Muscle of arm (tissue), 12 donors: ENCODE data around the gene RAMACL. TPM values are rescaled to one million over a fixed set of nuclear protein-coding genes. Genes with fewer than 3 reads are reported as not detected.
A peak's percentile ranks its signal among the peaks of the same experiment; 100 is the strongest.
"Not testable (repeated sequence)": the region's sequence is repeated elsewhere in the genome, so short reads cannot be mapped to it uniquely, and the experiment has no call there.

ENCODE experiments used
- DNase-seq: peaks from one replicate; pipeline ENCODE4 v3.0.0-alpha.2; 2013
- polyA plus RNA-seq, 12 donors: library from polyadenylated mRNA; unstranded; fragments of 120-200 nt; gene quantifications; one replicate each; pipeline ENCODE4 v1.2.1, GENCODE V29; 2013; ENCODE audit not compliant: insufficient read length in 12 of 12

The RAMACL gene
- polyA plus RNA-seq, 12 donors: 0.15 to 2.7 (median 0.23) TPM; not detected in 5

GRCh38 chr6:166597711-166598440, 11.4 kb upstream of the RAMACL start:
- no peak for DNase-seq

GRCh38 chr6:166596776-166597507, 10.5 kb upstream of the RAMACL start:
- no peak for DNase-seq

- DNase-seq: no peak
Observed at GRCh38 chr6:166595949-166596348, 9.5 kb upstream of the RAMACL start.

- DNase-seq: no peak
Observed at GRCh38 chr6:166595061-166595780, 8.7 kb upstream of the RAMACL start.

- no peak for DNase-seq
Observed at GRCh38 chr6:166592821-166593220, 6.3 kb upstream of the RAMACL start.

GRCh38 chr6:166591961-166592520, 5.6 kb upstream of the RAMACL start:
- no peak for DNase-seq

GRCh38 chr6:166591026-166591425, 4.5 kb upstream of the RAMACL start:
- DNase-seq: no peak

- no peak for DNase-seq
Observed at GRCh38 chr6:166589786-166590574, 3.5 kb upstream of the RAMACL start.

- no peak for DNase-seq
Observed at GRCh38 chr6:166589337-166589731, 2.9 kb upstream of the RAMACL start.

GRCh38 chr6:166588691-166589336, 2.3 kb upstream of the RAMACL start:
- DNase-seq: no peak

- no peak for DNase-seq
Observed at GRCh38 chr6:166587631-166588413, 1.3 kb upstream of the RAMACL start.

- no peak for DNase-seq
Observed at GRCh38 chr6:166584853-166585429, 1.5 kb downstream of the RAMACL start.

- DNase-seq: no peak
Observed at GRCh38 chr6:166584155-166584554, 2.3 kb downstream of the RAMACL start.

- no peak for DNase-seq
Observed at GRCh38 chr6:166583230-166583965, 3.1 kb downstream of the RAMACL start.

- peak; percentile 27 for DNase-seq
Observed at GRCh38 chr6:166582258-166582657, 4.2 kb downstream of the RAMACL start.

- DNase-seq: not testable (repeated sequence)
Observed at GRCh38 chr6:166581801-166582200, 4.7 kb downstream of the RAMACL start.

- no peak for DNase-seq
Observed at GRCh38 chr6:166581091-166581511, 5.4 kb downstream of the RAMACL start.

- no peak for DNase-seq
Observed at GRCh38 chr6:166580076-166581050, 6.1 kb downstream of the RAMACL start.
